B cell (primary cell): Measurements from ENCODE around the gene NLRP1. TPM values are rescaled to one million over a fixed set of nuclear protein-coding genes. Genes with fewer than 3 reads are reported as not detected.

Source experiments
- ATAC-seq: fragments of 200-7000 bp; cut with Tn5 transposase; one replicate; pipeline ENCODE4 v1.10.0; 2021; ENCODE audit warnings: low read depth, mild to moderate bottlenecking, moderate number of reproducible peaks, moderate library complexity
- CTCF ChIA-PET: fragments of 350-600 bp; sonication (Branson Sonifier 250); formaldehyde crosslinking; loops from one replicate; lab custom pipeline; 2021; ENCODE audit warnings: antibody characterized with exemption, inconsistent platforms; lab: Charles Lee
- POLR2A ChIA-PET: fragments of 350-600 bp; sonication (Branson Sonifier 250); formaldehyde crosslinking; loops from one replicate; lab custom pipeline; 2021; ENCODE audit warnings: antibody characterized with exemption; lab: Charles Lee
- DNase-seq: peaks from one replicate; pipeline ENCODE4 v3.0.0; 2013
- H2AFZ ChIP-seq: 2 replicates; pipeline ENCODE4 v1.6.1; 2012; ENCODE audit warnings: mild to moderate bottlenecking, low read depth, low read length; ENCODE audit not compliant: insufficient read depth, poor library complexity, severe bottlenecking
- H3K27ac ChIP-seq, 2 donors: 1 replicate in 1 of 2; 2 replicates in 1 of 2; pipeline ENCODE4 v1.5.1; 2012 to 2013; ENCODE audit warnings: low read length in 2 of 2, mild to moderate bottlenecking in 2 of 2, moderate library complexity in 1 of 2
- H3K27me3 ChIP-seq, 4 experiments: fragments of 200-600 bp in 1 of 4; sonication (generic) in 1 of 4; replicated peaks in 1 of 4; 1 replicate in 2 of 4; 2 replicates in 2 of 4; pipeline versions ENCODE4 v1.6.1 to v1.7.0; 2013 to 2016; ENCODE audit warnings: low read length in 3 of 4, mild to moderate bottlenecking in 2 of 4, mixed read lengths in 1 of 4, moderate library complexity in 1 of 4; ENCODE audit not compliant: insufficient read depth in 4 of 4, control insufficient read depth in 3 of 4; ENCODE audit errors: control extremely low read depth in 1 of 4
- H3K36me3 ChIP-seq, 2 experiments: replicated peaks in 1 of 2; 1 replicate in 1 of 2; 2 replicates in 1 of 2; pipeline versions ENCODE4 v1.6.1 to v1.7.1; 2013; ENCODE audit warnings: low read length in 1 of 2; ENCODE audit not compliant: insufficient read depth in 2 of 2, control insufficient read depth in 1 of 2; ENCODE audit errors: control extremely low read depth in 1 of 2, extremely low read depth in 1 of 2
- H3K4me1 ChIP-seq, 2 donors: fragments of 200-600 bp in 1 of 2; sonication (generic) in 1 of 2; 1 replicate in 1 of 2; 2 replicates in 1 of 2; pipeline versions ENCODE4 v1.5.1 to v1.6.1; 2013 to 2017; ENCODE audit warnings: low read length in 2 of 2; ENCODE audit not compliant: control insufficient read depth in 2 of 2, insufficient read depth in 2 of 2
- H3K4me2 ChIP-seq: replicated peaks from 2 replicates; pipeline ENCODE3; 2012; ENCODE audit warnings: mild to moderate bottlenecking, low read depth, low read length; ENCODE audit not compliant: poor library complexity, severe bottlenecking
- H3K4me3 ChIP-seq, 5 experiments: fragments of 200-600 bp in 1 of 5; sonication (generic) in 1 of 5; 1 replicate in 3 of 5; 2 replicates in 2 of 5; pipeline versions ENCODE4 v1.5.1 to v1.7.0; 2011 to 2016; ENCODE audit warnings: low read length in 4 of 5, mild to moderate bottlenecking in 4 of 5, low read depth in 2 of 5, control low read depth in 1 of 5, moderate library complexity in 1 of 5; ENCODE audit not compliant: insufficient read depth in 1 of 5; ENCODE audit errors: control extremely low read depth in 1 of 5, extremely low read depth in 1 of 5
- H3K79me2 ChIP-seq: fragments of 200-600 bp; sonication (generic); one replicate; pipeline ENCODE4 v1.6.0; 2016; ENCODE audit warnings: low read length; ENCODE audit not compliant: control insufficient read depth, insufficient read depth
- H3K9ac ChIP-seq: fragments of 200-600 bp; sonication (generic); 2 replicates; pipeline ENCODE4 v1.6.1; 2017; ENCODE audit warnings: mild to moderate bottlenecking, low read length, moderate library complexity
- H3K9me3 ChIP-seq, 3 donors: one replicate each; pipeline versions ENCODE4 v1.6.1 to v1.7.1; 2013; ENCODE audit warnings: low read length in 2 of 3; ENCODE audit not compliant: control insufficient read depth in 2 of 3, insufficient read depth in 1 of 3; ENCODE audit errors: control extremely low read depth in 1 of 3
- H4K20me1 ChIP-seq: 2 replicates; pipeline ENCODE4 v1.6.0; 2012; ENCODE audit warnings: mild to moderate bottlenecking, low read length; ENCODE audit not compliant: insufficient read depth, control insufficient read depth, poor library complexity, severe bottlenecking
- H3K27ac Mint-ChIP-seq: one replicate; pipeline ENCODE4 v1.8.0; 2021; ENCODE audit warnings: mixed read lengths
- H3K27me3 Mint-ChIP-seq: one replicate; pipeline ENCODE4 v1.8.0; 2021; ENCODE audit warnings: mixed read lengths
- H3K4me1 Mint-ChIP-seq: one replicate; pipeline ENCODE4 v1.8.0; 2021; ENCODE audit warnings: mixed read lengths
- H3K4me3 Mint-ChIP-seq: one replicate; pipeline ENCODE4 v1.8.0; 2021; ENCODE audit warnings: mixed read lengths
- H3K9me3 Mint-ChIP-seq: one replicate; pipeline ENCODE4 v1.8.0; 2022; ENCODE audit warnings: mixed read lengths; ENCODE audit not compliant: insufficient read depth
- EZH2 ChIP-seq: IDR thresholded peaks from 2 replicates; pipeline ENCODE4 v1.6.1; 2012; ENCODE audit warnings: borderline replicate concordance, low read depth, mild to moderate bottlenecking, moderate library complexity, low read length; ENCODE audit not compliant: insufficient read depth, poor library complexity, severe bottlenecking
- WGBS: methylation state at CpG from one replicate; pipeline ENCODE4 v1.1.5; 2013; ENCODE audit warnings: missing lambda C conversion rate; ENCODE audit not compliant: insufficient coverage; 5-methylcytosine and 5-hydroxymethylcytosine counted together
- intact Hi-C: fragments of 100-400 bp; cut with micrococcal nuclease; formaldehyde crosslinking; loops from one replicate; pipeline ENCODE4 v1.10.0; 2022
- polyA plus RNA-seq: library from polyadenylated mRNA; depleted of rRNA; stranded (reverse); fragments of >200 nt; gene quantifications from 2 replicates; pipeline ENCODE4 v1.2.3, GENCODE V29; 2012
- total RNA-seq, 2 donors: library from RNA; stranded (reverse); fragments of 120-200 nt in 1 of 2; gene quantifications; 1 replicate in 1 of 2; 2 replicates in 1 of 2; pipeline versions ENCODE4 v1.2.3 to v1.2.4, GENCODE V29; 2013 to 2022
- TF ChIP-seq, protein P1 (sequence below): fragments of 200-600 bp; IDR thresholded peaks from one replicate; pipeline ENCODE4 v1.8.0; 2022; ENCODE audit warnings: antibody characterized with exemption, mild to moderate bottlenecking

Gene NLRP1
- total and polyA plus RNA-seq, 2 donors (not counting 1 experiment from before 2014, with no cell fraction given), result 141 to 189 TPM

DNA sequence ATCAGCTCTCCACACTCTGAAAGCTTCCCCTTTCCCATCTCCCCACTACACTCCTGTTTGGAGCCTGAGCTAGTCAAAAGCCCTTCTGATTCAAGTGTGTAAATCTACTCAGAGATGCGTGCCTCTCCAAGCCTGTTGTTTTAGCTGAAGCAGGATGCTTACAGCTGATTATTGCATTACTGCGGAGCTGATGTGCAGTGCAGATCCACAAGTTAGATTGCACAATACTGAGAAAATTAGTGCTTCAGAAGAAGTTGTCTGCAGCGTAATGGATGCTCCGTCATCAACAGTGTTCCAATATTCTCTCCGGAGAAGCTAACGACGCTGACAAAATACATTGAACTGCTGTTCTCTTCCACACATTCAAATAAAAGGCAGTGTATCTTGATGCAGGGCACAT lies 44.8 kb upstream of the NLRP1 start:
- POLR2A ChIA-PET, result no interaction called here
- H2AFZ ChIP-seq, result no peak overlapping the region
- no peaks in the 10 kb centered on the region for H3K79me2 ChIP-seq
- H3K9ac ChIP-seq, result no peak overlapping the region
- H3K27me3 ChIP-seq, result peaks cover 0 to 11% (median 0%) of the 10 kb centered on the region in 4 experiments
- CTCF ChIA-PET, result no interaction called here
- Mint-ChIP-seq H3K27ac (no peak overlapping the region), H3K4me3 (no peak overlapping the region), H3K9me3 (no peaks in the 10 kb centered on the region), H3K27me3 (peaks cover 37% of the 10 kb centered on the region), H3K4me1 (no peaks in the 10 kb centered on the region)
- H3K4me3 ChIP-seq, result no peak overlapping the region
- 90% methylated on average over 4 of the region's 7 CpGs for WGBS
- DNase-seq (no peak), ATAC-seq (no peak)
- no peaks in the 10 kb centered on the region for H3K4me1 ChIP-seq
- intact Hi-C loops, result no loop called here
- TF ChIP-seq, protein P1, sequence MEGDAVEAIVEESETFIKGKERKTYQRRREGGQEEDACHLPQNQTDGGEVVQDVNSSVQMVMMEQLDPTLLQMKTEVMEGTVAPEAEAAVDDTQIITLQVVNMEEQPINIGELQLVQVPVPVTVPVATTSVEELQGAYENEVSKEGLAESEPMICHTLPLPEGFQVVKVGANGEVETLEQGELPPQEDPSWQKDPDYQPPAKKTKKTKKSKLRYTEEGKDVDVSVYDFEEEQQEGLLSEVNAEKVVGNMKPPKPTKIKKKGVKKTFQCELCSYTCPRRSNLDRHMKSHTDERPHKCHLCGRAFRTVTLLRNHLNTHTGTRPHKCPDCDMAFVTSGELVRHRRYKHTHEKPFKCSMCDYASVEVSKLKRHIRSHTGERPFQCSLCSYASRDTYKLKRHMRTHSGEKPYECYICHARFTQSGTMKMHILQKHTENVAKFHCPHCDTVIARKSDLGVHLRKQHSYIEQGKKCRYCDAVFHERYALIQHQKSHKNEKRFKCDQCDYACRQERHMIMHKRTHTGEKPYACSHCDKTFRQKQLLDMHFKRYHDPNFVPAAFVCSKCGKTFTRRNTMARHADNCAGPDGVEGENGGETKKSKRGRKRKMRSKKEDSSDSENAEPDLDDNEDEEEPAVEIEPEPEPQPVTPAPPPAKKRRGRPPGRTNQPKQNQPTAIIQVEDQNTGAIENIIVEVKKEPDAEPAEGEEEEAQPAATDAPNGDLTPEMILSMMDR, result no peak
- TF ChIP-seq EZH2, result no peak
- H3K27ac ChIP-seq, result no peak overlapping the region
- no peaks in the 10 kb centered on the region for H3K36me3 ChIP-seq
- H3K9me3 ChIP-seq, result peaks cover 0 to 3% (median 0%) of the 10 kb centered on the region in 3 donors
- no peaks in the 10 kb centered on the region for H4K20me1 ChIP-seq
- H3K4me2 ChIP-seq, result no peak overlapping the region

DNA sequence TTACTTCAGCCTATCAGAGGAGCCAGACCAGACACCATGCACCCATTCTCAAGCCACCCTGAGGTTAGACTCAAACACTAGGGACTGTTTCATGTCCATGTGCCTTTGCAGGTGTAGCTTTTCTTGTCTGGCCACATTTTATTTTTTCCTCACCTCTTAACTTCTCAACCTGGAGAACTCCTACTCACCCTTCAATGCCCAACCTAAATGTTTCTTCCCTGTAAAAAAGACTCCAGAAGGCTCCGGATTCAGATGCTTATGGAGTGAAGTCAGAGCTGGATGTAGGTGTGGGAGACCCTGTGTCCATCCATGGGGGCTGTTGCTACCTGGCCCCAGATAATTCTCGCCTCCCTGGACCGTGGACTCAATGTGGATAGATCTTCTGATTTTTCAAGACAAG lies 44.0 kb upstream of the NLRP1 start:
- ChIA-PET POLR2A (no interaction called here), CTCF (no interaction called here)
- H4K20me1 ChIP-seq, result no peaks in the 10 kb centered on the region
- peaks cover 37% of the 10 kb centered on the region for H3K27me3 Mint-ChIP-seq
- no peak for ATAC-seq
- DNase-seq, result no peak
- no peak overlapping the region for H3K4me3 ChIP-seq
- H3K9me3 ChIP-seq, result peaks cover 0 to 3% (median 0%) of the 10 kb centered on the region in 3 donors
- no CpG with 5 or more reads among the region's 3 CpGs for WGBS
- no peaks in the 10 kb centered on the region for H3K4me1 Mint-ChIP-seq
- H2AFZ ChIP-seq, result no peak overlapping the region
- H3K4me1 ChIP-seq, result no peaks in the 10 kb centered on the region
- H3K27ac Mint-ChIP-seq, result no peak overlapping the region
- H3K4me2 ChIP-seq, result no peak overlapping the region
- no peaks in the 10 kb centered on the region for H3K36me3 ChIP-seq
- H3K4me3 Mint-ChIP-seq, result no peak overlapping the region
- H3K27ac ChIP-seq, result no peak overlapping the region
- peaks cover 0 to 11% (median 0%) of the 10 kb centered on the region in 4 experiments for H3K27me3 ChIP-seq
- no peaks in the 10 kb centered on the region for H3K9me3 Mint-ChIP-seq
- intact Hi-C loops, result no loop called here
- no peak for TF ChIP-seq EZH2
- TF ChIP-seq, protein P1, result no peak
- H3K9ac ChIP-seq, result no peak overlapping the region
- H3K79me2 ChIP-seq, result no peaks in the 10 kb centered on the region
